Activated CD8-positive, alpha-beta memory T cell treated with anti-CD3 and anti-CD28 coated beads for 1 hour (primary cell): ENCODE data around the gene KRTAP5-8.
"Not testable (repeated sequence)": the region's sequence is repeated elsewhere in the genome, so short reads cannot be mapped to it uniquely, and the experiment has no call there.

ENCODE experiments used
- DNase-seq, 2 donors: peaks; one replicate each; pipeline ENCODE4 v3.0.0-alpha.2; 2020; ENCODE audit warnings: low read depth in 1 of 2; ENCODE audit errors: extremely low read depth in 1 of 2

The KRTAP5-8 gene, protein sequence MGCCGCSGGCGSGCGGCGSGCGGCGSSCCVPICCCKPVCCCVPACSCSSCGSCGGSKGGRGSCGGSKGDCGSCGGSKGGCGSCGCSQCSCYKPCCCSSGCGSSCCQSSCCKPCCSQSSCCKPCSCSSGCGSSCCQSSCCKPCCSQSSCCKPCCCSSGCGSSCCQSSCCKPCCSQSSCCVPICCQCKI

DNA sequence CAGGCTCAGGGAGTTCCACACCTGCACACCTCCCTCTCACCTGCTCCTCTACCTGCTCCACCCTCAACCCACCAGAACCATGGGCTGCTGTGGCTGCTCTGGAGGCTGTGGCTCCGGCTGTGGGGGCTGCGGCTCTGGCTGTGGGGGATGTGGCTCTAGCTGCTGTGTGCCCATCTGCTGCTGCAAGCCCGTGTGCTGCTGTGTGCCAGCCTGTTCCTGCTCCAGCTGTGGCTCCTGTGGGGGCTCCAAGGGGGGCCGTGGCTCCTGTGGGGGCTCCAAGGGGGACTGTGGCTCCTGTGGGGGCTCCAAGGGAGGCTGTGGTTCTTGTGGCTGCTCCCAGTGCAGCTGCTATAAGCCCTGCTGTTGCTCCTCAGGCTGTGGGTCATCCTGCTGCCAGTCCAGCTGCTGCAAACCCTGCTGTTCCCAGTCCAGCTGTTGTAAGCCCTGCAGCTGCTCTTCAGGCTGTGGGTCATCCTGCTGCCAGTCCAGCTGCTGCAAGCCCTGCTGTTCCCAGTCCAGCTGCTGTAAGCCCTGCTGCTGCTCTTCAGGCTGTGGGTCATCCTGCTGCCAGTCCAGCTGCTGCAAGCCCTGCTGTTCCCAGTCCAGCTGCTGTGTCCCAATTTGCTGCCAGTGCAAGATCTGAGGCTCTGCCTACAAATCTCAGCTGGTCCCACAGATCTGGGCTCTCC lies at the start of gene KRTAP5-8:
Gene KRTAP5-8, plus strand, starts transcription at position 49 of the 689 bp plus-strand sequence. Its CDS starts 31 bp downstream, at position 80.
- DNase-seq, result not testable (repeated sequence)

DNA sequence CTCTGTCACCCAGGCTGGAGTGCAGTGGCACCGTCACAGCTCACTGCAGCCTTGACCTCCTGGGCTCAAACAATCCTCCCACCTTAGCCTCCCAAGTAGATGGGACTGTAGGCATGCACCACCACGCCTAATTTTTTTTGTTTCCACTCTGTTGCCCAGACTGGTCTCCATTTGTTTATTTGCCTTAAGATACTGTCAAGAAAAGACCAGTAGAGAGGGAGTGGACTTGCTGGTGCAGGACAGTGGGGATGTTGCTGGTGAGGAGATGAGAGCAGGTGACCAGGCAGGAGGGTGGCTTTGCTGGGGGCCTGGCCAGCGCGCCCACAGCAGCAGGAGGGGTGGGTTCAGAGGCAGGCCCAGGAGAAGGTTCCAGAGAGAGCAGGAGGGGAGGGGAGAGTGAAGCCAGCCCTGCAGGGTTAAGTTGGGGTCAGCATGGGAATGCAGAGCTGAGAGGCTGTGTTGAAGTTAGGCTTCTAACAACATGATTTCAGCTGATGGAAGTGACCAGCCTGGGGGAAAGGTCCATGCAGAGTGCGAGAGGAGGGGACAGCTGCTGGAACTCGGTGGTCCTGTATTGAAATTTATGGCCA lies 49.0 kb upstream of the KRTAP5-8 start:
- no peak for DNase-seq

DNA sequence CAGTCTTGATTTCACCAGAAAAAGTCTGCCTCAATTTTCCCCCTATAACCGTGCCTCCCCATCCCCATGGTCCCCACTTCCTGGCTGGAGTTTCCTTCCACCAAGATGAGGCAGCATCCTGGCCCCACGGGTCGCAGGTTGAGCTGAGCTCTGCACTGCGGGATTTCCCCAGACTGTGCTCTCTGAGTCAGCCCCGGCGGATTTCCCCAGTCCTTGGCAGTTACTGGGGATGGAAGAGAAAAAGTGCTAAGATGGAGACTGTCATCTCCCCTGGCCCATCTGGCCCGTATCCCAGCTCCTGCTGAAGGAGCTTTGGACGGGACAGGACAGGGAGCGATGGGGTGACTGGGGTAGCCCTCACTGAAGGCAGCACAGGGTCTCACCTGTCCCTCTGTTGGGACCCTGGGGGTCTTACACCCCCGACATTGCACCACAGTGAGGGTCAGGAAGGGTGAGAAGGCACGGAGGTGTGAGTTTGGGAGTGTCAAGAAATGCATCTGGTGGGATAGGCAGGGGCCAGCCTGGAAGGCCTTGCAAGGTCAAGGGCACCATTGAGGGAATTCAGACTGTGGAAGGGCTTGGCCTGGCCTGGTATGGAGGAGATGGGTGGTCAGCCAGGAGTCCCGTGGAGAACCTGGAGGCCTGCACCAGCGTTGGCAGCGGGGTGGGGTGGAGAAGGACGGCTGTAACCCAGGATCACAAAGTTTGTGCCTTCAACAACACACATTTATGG lies 48.3 kb upstream of the KRTAP5-8 start:
- no peak for DNase-seq

DNA sequence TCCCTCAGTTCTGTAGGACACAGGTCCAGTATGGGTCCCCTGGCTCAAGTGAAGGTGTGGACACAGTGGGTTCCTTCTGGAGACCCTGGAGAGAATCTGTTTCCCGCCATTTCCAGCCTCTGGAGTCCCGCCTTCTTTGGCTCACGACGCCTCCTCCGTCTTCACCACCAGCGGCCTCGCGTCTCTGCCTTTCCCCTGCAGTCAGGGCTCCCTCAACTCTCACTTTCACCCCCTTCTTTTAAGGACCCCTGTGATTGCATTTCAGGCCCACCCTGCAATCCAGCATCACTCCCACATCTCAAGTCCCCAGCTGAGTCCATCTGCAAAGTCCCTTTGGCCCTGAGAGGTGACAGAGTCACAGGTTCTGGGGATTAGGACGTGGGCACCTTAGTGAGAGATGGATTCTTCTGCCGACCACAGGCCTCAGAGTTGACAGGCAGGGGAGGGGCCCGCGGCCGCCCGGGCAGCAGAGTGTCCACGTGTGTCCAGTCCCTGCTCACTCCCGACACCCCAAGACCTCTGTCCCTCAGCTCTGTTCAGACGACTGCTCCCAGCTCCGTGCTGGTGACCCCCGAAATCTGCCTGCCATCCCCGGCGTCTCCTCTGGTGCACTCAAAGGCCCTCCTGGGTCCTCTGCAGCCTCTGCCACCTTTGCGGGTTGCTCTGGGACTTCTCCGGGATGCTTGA lies 47.6 kb upstream of the KRTAP5-8 start:
- DNase-seq, result no peak

DNA sequence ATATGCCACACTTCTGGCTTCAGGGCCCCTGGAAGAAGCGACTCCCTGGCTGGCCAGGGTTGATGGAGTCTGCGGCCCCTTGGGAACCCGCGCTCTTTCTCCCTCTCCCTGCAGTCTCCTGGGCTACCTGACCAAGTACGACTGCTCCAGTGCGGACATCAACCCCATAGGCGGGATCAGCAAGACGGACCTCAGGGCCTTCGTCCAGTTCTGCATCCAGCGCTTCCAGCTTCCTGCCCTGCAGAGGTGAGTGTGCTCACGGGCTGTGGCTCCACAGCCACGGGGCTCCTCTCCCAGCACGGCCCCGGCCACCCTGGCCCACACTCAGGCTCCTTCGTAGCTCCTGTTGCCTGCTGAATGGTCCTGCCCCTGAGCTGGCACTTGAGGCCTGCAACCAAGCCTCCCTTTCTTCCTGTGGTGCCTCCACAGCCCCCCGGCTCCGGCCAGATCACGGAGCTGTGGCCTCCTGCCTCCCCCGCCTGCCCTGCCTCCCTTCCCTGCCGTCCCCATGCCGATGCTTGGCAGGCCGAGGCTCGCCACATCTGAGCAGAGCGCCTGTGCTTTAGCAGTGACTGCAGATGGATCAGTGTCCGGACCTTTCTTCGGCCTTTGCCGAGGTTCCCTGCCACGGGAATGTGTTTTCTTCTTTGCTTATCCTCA lies 47.0 kb upstream of the KRTAP5-8 start:
- no peak for DNase-seq

DNA sequence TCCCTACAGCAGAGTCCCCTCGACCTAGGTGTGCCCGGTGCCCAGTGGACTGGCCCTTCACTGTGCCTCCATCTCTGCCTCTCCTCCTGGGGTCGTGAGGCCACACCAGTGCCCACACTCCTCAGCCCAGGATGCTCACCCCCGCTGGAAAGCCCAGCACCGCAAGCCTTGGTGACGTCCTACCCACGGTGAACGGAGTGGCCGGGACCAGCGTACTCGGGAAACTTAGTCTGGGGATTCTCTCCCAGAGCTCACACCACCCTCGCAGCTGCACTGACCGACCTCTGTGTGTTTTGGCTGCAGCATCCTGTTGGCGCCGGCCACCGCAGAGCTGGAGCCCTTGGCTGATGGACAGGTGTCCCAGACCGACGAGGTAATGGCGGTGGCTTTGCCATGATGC lies 46.3 kb upstream of the KRTAP5-8 start:
- DNase-seq, result no peak

DNA sequence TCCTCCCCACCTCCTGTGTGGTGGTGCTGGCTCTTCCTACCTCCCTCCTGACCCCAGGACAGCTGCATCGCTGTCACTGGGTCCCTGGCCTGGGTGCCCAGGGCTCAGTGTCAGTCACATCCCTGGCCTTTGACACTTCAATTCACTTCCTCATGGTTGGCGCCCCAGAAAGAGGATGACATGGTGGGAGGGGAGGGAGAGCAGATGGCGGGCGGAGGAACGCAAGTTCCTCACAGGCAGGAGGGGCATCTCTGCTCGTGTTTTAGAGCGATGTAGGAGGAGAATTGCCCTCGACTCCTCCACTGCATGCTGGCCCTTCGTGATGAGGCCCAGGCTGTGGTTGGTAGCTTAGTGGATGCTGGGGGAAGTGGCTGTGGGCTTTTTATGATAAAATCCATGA lies 45.9 kb upstream of the KRTAP5-8 start:
- no peak for DNase-seq

DNA sequence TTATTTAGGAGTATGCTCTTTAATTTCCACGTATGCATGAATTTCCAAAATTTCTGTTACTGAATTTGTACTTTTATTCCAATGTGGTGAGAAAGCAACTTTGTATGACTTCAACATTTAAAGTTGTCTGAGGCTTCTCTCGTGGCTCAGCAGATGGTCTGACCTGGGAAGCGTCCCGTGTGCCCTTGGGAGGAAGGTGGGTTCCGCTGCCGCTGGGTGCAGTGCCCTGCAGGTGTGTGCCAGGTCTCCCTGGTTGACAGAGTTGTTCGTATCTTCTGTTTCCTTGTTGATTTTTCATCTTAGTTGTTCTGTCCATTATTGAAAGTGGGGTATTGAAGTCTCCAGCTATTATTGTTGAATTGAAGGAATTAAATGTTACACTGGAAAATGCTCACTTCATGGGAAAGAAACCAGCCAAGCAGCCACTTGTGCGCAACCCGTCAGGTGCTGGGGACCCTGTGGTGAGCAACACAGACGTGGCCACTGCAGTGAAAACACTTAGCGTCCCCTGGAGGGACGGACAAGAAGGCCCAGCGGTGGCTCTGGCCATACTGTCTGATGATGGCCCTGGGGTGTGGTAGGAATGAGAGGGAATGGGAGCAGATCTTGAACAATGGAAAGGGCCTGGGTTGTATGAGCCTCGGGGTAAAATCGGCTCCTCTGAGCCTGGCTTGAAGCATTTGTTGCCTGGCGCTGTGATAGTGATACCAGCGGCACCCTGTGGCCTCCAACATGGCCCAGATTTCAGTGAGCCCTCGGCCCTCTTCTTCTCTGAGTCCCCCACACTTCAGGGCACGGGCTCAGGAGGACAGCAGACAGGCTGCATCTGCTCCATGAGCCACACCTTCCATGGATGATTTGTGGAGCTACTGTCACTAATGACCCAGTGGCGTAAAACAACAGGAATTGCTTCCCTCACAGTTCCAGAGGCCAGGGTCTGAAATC lies 42.3 kb upstream of the KRTAP5-8 start:
- DNase-seq, result no peak

DNA sequence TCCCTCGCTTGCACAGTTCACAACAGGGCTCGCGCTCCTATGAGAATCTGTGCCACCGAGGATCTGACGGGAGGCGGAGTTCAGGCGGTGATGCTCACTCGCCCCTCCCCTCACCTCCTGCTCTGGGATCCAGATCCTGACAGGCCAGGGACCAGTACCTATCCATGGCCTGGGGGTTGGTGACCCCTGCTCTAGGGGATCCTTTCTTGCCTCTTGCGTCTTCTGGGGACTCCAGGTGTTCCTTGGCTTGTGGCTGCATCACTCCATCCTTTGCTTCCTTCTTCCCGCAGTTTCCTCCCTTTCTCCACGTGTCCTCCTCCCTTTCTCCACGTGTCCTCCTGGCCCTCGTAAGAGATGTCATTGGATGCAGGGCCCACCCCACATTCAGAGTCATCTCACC lies 41.4 kb upstream of the KRTAP5-8 start:
- no peak for DNase-seq

DNA sequence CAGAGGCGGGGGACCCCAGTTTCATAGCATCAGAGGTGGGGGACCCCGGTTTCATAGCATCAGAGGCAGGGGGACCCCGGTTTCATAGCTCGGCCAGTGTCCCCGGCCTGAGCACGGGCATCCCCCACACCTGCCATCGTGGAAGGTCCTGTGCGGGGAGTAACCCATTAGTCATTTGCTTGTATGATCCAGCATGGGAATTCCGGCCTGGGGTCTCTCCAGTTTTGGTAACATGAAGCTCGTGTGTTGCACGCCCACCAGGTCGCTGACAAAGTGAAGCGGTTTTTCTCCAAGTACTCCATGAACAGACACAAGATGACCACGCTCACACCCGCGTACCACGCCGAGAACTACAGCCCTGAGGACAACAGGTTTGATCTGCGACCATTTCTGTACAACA lies 39.7 kb upstream of the KRTAP5-8 start:
- no peak for DNase-seq

DNA sequence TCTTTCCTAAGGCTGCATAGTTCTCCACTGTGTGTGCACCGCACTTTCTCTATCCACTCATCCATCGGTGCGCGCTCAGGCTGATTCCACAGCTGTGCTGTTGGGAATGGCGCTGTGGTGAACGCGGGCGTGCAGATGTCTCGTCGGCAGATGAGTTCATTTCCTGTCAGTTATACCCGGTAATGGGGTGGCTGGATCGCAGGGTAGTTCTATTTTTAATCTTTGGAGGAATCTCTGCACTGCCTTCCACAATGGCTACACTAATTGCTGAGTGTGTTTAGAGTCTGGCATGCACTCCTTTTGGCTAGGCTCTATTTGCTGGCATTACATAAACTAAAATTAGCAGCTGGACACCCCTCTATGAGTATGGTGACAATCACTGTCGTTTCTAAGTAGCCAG lies 38.7 kb upstream of the KRTAP5-8 start:
- no peak for DNase-seq

DNA sequence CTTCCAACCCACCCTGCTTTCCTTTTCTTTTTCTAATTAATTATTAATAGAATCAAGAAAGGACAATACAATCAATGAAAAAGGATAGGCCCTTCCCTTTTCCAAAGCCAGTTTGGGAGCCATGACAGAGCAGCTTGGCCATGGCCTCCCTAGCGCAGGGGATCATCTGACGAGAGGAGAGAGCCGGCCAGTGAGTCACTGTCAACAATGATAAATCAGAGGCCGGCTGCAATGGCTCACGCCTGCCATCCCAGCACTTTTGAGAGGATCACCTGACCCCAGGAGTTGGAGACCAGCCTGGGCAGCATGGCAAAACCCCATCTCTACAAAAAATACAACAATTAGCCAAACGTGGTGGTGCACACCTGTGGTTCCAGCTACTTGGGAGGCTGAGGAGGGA lies 38.3 kb upstream of the KRTAP5-8 start:
- DNase-seq, result no peak

DNA sequence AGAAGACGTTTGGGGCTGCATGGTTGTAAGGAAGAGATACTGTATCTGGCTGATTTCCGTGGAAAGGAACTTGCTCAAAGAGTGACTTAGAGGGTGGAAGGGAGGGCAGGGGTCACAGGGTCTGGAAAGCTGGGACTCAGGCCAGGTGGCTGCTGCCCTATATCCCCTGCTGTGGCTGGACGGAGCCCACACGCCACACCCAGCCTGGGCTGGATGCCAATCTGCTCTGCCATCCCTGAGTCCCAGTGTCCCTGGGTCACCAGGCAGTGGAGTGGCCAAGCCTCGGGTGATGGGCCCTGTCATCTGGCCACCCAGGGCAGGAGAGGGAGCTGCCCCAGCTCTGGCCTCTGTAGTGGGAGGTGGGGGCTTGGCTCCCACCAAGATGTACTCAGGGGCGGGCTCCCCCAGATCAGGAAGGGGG lies 37.2 kb upstream of the KRTAP5-8 start:
- no peak for DNase-seq

DNA sequence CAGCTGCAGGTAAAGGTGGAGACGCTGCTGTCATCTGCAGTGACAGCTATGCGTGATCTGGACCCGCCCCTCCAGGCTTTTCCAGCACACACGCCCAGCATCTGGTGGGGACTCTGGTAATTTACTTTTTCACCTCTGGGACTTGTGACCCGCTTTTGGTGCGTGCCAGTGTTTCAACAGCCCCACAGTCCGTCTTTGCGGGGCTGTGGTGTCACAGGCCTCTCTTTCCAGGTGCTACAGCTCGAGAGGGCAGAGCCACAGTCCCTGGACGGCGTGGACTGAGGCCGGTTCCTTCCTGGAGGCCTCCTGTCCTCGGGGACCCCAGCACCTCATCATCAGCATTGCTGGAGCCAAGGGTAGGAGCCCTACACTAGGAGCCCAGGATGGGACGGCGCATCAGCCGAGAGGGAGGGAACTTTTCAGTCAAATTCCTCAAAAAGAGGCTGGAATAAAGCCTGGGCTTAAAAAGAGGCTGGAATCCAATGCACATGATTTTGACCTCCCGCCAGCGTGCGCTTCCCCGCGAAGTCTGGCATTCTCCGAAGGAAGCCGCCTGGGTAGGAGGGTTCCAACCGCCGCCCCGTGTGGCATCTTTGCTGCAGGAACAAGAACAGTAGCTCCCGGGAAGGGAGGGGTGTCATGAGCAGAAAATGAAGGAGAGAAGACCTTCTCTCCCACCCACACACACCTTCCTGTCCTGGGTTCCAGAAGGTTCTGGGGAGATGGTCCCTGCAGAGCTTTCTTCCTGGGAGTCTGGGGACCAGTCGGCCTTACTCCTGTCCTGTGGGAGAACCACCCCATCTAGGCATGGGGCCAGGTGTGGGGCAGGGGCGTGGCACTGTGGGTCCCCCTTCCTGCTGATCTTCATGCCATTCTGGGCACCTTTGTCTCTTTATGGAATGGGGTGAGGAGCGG lies 36.5 kb upstream of the KRTAP5-8 start:
- DNase-seq, result no peak

DNA sequence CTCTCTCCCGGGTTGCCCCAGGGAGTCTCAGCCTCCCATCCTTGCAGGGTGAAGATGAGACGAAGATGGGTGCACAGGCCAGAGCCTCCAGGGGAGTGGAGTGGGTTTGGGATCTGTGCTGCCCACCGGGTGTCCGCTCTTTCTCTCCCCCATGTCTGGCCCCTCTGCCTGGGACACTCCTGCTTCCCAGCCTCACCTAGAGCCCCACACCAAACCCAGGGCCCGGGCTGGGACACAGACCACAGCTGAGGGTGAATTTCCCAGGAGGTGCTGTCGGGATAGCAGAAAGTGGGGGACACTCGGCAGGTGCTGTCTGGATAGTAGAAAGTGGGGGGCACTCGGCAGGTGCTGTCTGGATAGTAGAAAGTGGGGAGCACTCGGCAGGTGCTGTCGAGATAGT lies 35.8 kb upstream of the KRTAP5-8 start:
- DNase-seq, result no peak

DNA sequence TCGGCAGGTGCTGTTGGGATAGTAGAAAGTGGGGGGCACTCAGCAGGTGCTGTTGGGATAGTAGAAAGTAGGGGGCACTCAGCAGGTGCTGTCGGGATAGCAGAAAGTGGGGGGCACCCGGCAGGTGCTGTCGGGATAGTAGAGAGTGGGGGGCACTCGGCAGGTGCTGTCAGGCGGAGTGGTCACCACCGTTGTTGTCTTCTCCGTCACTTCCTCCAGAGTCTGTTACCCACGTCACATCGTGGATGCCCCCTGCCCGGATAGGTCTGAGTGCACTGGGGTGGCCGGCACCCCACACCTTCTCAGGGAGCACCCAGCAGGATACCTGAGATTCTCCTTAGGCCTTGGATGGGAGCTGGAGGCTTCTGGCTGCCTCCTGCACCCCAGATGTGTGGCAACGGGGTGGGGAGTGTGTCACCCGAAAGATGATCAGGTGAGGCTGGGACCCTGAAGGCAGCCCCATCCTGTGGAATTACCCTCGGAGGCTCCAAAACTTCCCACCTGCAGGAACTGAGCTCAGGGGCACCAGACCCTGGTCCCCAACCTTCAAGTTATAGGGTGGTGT lies 34.9 kb upstream of the KRTAP5-8 start:
- no peak for DNase-seq

DNA sequence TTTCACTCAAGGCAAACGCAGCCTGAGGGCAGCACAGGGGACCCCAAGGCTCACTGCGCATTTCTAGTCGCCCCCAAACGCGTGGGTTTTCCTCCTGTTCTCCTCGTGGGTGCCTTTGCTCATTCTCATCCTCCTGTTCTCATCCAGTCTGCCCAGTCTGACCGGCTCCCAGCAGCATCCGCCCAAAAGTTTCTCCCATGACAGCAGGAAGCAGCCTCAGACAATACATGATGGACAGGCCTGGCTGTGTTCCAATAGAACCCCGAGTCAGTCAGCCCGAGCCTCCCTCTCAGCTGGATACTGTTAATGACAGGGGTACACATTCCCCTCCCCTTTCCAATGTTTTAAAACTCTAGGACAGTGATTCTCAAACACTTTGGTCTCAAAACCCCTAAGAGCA lies 33.3 kb upstream of the KRTAP5-8 start:
- DNase-seq, result no peak

DNA sequence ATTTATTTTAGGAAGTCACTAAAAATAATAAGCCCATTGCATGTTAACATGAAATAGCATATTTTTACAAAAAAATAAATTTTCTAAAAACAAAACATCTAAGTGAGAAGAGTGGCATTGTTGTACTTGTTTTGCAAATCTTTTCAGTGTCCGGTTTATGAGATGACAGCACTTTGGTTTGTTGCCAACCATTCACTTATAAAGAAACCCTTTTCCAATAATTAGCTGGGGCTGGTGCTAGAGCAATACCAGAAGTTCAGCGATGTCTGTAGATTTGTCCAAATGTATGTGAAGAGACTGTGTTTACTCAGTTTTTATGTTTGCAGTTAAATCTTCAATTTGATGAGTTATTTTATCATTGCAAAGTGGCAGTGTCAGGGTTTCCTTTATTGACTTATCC lies 32.8 kb upstream of the KRTAP5-8 start:
- no peak for DNase-seq
